Stimulated activated naive CD8-positive, alpha-beta T cell treated with anti-CD3 and anti-CD28 coated beads, Interleukin-15, Interleukin-2, amounts not matched to agents 100 ng/mL and 50 ng/mL, for 24 hours (primary cell): ENCODE data around the gene ABAT.

Source experiments
- H3K27ac Mint-ChIP-seq: one replicate; pipeline ENCODE4 v1.8.0; 2021; ENCODE audit warnings: mild to moderate bottlenecking, mixed read lengths
- H3K27me3 Mint-ChIP-seq: one replicate; pipeline ENCODE4 v1.8.0; 2021; ENCODE audit warnings: mixed read lengths
- H3K36me3 Mint-ChIP-seq: one replicate; pipeline ENCODE4 v1.8.0; 2021; ENCODE audit warnings: low read depth, mixed read lengths
- H3K4me1 Mint-ChIP-seq: one replicate; pipeline ENCODE4 v1.8.0; 2021; ENCODE audit warnings: low read depth, mixed read lengths
- H3K4me3 Mint-ChIP-seq: one replicate; pipeline ENCODE4 v1.8.0; 2021; ENCODE audit warnings: mild to moderate bottlenecking, mixed read lengths
- H3K9me3 Mint-ChIP-seq: one replicate; pipeline ENCODE4 v1.8.0; 2021; ENCODE audit warnings: mixed read lengths

The ABAT gene

GRCh38 chr16:8667492-8667891 is 6.9 kb upstream of the ABAT start:
- no peaks in the 10 kb centered on the region for H3K4me1 Mint-ChIP-seq

GRCh38 chr16:8668113-8668512 is 6.3 kb upstream of the ABAT start:
- no peaks in the 10 kb centered on the region for H3K9me3 Mint-ChIP-seq
- no peak overlapping the region for H3K4me3 Mint-ChIP-seq
- H3K4me1 Mint-ChIP-seq, result no peaks in the 10 kb centered on the region
- H3K27ac Mint-ChIP-seq, result no peak overlapping the region
- no peaks in the 10 kb centered on the region for H3K27me3 Mint-ChIP-seq
- peaks cover 5% of the 10 kb centered on the region for H3K36me3 Mint-ChIP-seq

More at GRCh38 chr16:8667492-8667891, 6.9 kb upstream of the ABAT start:
- no peak overlapping the region for H3K27ac Mint-ChIP-seq
- peaks cover 5% of the 10 kb centered on the region for H3K36me3 Mint-ChIP-seq
- H3K27me3 Mint-ChIP-seq, result no peaks in the 10 kb centered on the region
- no peak overlapping the region for H3K4me3 Mint-ChIP-seq
- no peaks in the 10 kb centered on the region for H3K9me3 Mint-ChIP-seq

- Mint-ChIP-seq H3K4me1 (peaks cover 5% of the 10 kb centered on the region), H3K36me3 (peaks cover 5% of the 10 kb centered on the region), H3K9me3 (no peaks in the 10 kb centered on the region), H3K27me3 (no peaks in the 10 kb centered on the region), H3K4me3 (no peak overlapping the region), H3K27ac (no peak overlapping the region)
These were observed 4.9 kb upstream of the ABAT start for GRCh38 chr16:8669481-8669880.

- no peak overlapping the region for H3K4me3 Mint-ChIP-seq
- H3K27me3 Mint-ChIP-seq, result no peaks in the 10 kb centered on the region
- no peak overlapping the region for H3K27ac Mint-ChIP-seq
- peaks cover 5% of the 10 kb centered on the region for H3K36me3 Mint-ChIP-seq
- H3K4me1 Mint-ChIP-seq, result peaks cover 9% of the 10 kb centered on the region
- H3K9me3 Mint-ChIP-seq, result no peaks in the 10 kb centered on the region
These were observed 4.3 kb upstream of the ABAT start for GRCh38 chr16:8670014-8670560.

GRCh38 chr16:8673611-8674412 is 605 bp upstream of the ABAT start:
- H3K36me3 Mint-ChIP-seq, result peaks cover 3% of the 10 kb centered on the region
- no peak overlapping the region for H3K27ac Mint-ChIP-seq
- H3K4me1 Mint-ChIP-seq, result peaks cover 32% of the 10 kb centered on the region
- H3K27me3 Mint-ChIP-seq, result no peaks in the 10 kb centered on the region
- no peaks in the 10 kb centered on the region for H3K9me3 Mint-ChIP-seq
- H3K4me3 Mint-ChIP-seq, result peak overlapping the region; percentile 57

GRCh38 chr16:8675183-8676159 is 1.1 kb downstream of the ABAT start:
- Mint-ChIP-seq H3K27me3 (no peaks in the 10 kb centered on the region), H3K9me3 (peaks cover 8% of the 10 kb centered on the region), H3K4me3 (peak overlapping the region; percentile 82), H3K36me3 (peaks cover 15% of the 10 kb centered on the region), H3K4me1 (peaks cover 41% of the 10 kb centered on the region), H3K27ac (peak overlapping the region; percentile 85)

- Mint-ChIP-seq H3K27me3 (no peaks in the 10 kb centered on the region), H3K36me3 (peaks cover 15% of the 10 kb centered on the region), H3K4me1 (peaks cover 45% of the 10 kb centered on the region), H3K27ac (peak overlapping the region; percentile 49), H3K4me3 (peak overlapping the region; percentile 82), H3K9me3 (peaks cover 8% of the 10 kb centered on the region)
These were observed 1.7 kb downstream of the ABAT start for GRCh38 chr16:8676160-8676547.

GRCh38 chr16:8676737-8677375 is 2.4 kb downstream of the ABAT start:
- no peak overlapping the region for H3K27ac Mint-ChIP-seq
- peaks cover 15% of the 10 kb centered on the region for H3K36me3 Mint-ChIP-seq
- peaks cover 45% of the 10 kb centered on the region for H3K4me1 Mint-ChIP-seq
- peaks cover 8% of the 10 kb centered on the region for H3K9me3 Mint-ChIP-seq
- H3K27me3 Mint-ChIP-seq, result no peaks in the 10 kb centered on the region
- H3K4me3 Mint-ChIP-seq, result no peak overlapping the region

GRCh38 chr16:8677481-8677880 is 3.1 kb downstream of the ABAT start:
- H3K27me3 Mint-ChIP-seq, result no peaks in the 10 kb centered on the region
- H3K9me3 Mint-ChIP-seq, result peaks cover 8% of the 10 kb centered on the region
- H3K4me3 Mint-ChIP-seq, result no peak overlapping the region
- H3K36me3 Mint-ChIP-seq, result peaks cover 15% of the 10 kb centered on the region
- H3K27ac Mint-ChIP-seq, result no peak overlapping the region
- H3K4me1 Mint-ChIP-seq, result peaks cover 45% of the 10 kb centered on the region

- H3K36me3 Mint-ChIP-seq, result peaks cover 15% of the 10 kb centered on the region
- H3K9me3 Mint-ChIP-seq, result peaks cover 8% of the 10 kb centered on the region
- H3K4me3 Mint-ChIP-seq, result no peak overlapping the region
- no peaks in the 10 kb centered on the region for H3K27me3 Mint-ChIP-seq
- H3K27ac Mint-ChIP-seq, result no peak overlapping the region
- H3K4me1 Mint-ChIP-seq, result peaks cover 45% of the 10 kb centered on the region
These were observed 3.9 kb downstream of the ABAT start for GRCh38 chr16:8678068-8678927.

- Mint-ChIP-seq H3K9me3 (peaks cover 8% of the 10 kb centered on the region), H3K4me3 (no peak overlapping the region)
These were observed 4.7 kb downstream of the ABAT start for GRCh38 chr16:8679151-8679550.

GRCh38 chr16:8682551-8683259 is 8.3 kb downstream of the ABAT start:
- Mint-ChIP-seq H3K4me3 (no peak overlapping the region), H3K27me3 (no peaks in the 10 kb centered on the region)

More at GRCh38 chr16:8679151-8679550, 4.7 kb downstream of the ABAT start:
- Mint-ChIP-seq H3K27ac (no peak overlapping the region), H3K27me3 (no peaks in the 10 kb centered on the region), H3K4me1 (peaks cover 41% of the 10 kb centered on the region), H3K36me3 (peaks cover 15% of the 10 kb centered on the region)

GRCh38 chr16:8683640-8684039 is 9.2 kb downstream of the ABAT start:
- Mint-ChIP-seq H3K27me3 (no peaks in the 10 kb centered on the region), H3K4me1 (peaks cover 16% of the 10 kb centered on the region), H3K36me3 (peaks cover 16% of the 10 kb centered on the region), H3K4me3 (no peak overlapping the region), H3K27ac (no peak overlapping the region), H3K9me3 (peaks cover 8% of the 10 kb centered on the region)

More at GRCh38 chr16:8682551-8683259, 8.3 kb downstream of the ABAT start:
- Mint-ChIP-seq H3K9me3 (peaks cover 8% of the 10 kb centered on the region), H3K4me1 (peaks cover 17% of the 10 kb centered on the region), H3K27ac (no peak overlapping the region), H3K36me3 (peaks cover 18% of the 10 kb centered on the region)
